ENCODE data around the gene RABEPK. TPM values are rescaled to one million over a fixed set of nuclear protein-coding genes. Genes with fewer than 3 reads are reported as not detected.

Gene RABEPK
- total RNA-seq, 2 experiments from 2014 or later = 18.4 to 19.8 TPM

GRCh38 chr9:125280945-125281344 lies 80.6 kb downstream of the RABEPK start:
- CTCF ChIA-PET = interaction anchor here (1.1 kb wide), 1 partner anchor 11 kb away, joined by 4 read pairs; no protein-coding TSS in a partner anchor
- intact Hi-C loops (cut with micrococcal nuclease) = no loop called here
- Mint-ChIP-seq H3K9me3 (no peaks in the 10 kb centered on the region), H3K27ac (no peak overlapping the region), H3K36me3 (ENCODE audit: low read depth) (peaks cover 2% of the 10 kb centered on the region), H3K4me1 (ENCODE audit: low read depth) (peaks cover 13% of the 10 kb centered on the region), H3K4me3 (no peak overlapping the region), H3K27me3 (ENCODE audit: low read depth) (no peaks in the 10 kb centered on the region)
- DNase-seq = no peak

Other genes starting within 250 kb of the RABEPK start
- gene SCAI, start 57.0 kb upstream of the RABEPK start, total RNA-seq = 10 to 100 TPM in 1 of 2 experiments, 1 to 10 TPM in 1; 9.6 to 11.8 TPM
- 10 to 100 TPM; 43.6 to 46.3 TPM for gene PPP6C, start 10.7 kb upstream of the RABEPK start, total RNA-seq
- gene HSPA5, start 40.8 kb downstream of the RABEPK start, total RNA-seq = 100 to 1,000 TPM; 136 to 138 TPM
- 10 to 100 TPM; 38.1 to 40.0 TPM for gene GAPVD1, start 61.3 kb downstream of the RABEPK start, total RNA-seq

Data from activated naive CD4-positive, alpha-beta T cell treated with anti-CD3 and anti-CD28 coated beads for 36 hours (primary cell).